Activated CD4-positive, alpha-beta T cell treated with anti-CD3 and anti-CD28 coated beads, Interleukin-2, amount 10 ng/mL, durations not matched to agents 24 days and 14 days (primary cell): ENCODE measurements around the gene ETS1. TPM values are rescaled to one million over a fixed set of nuclear protein-coding genes. Genes with fewer than 3 reads are reported as not detected.

ENCODE experiments used
- DNase-seq: peaks from one replicate; pipeline ENCODE4 v3.0.0; 2022
- H3K27ac Mint-ChIP-seq: one replicate; pipeline ENCODE4 v1.8.0; 2022; ENCODE audit warnings: mild to moderate bottlenecking, mixed read lengths
- H3K27me3 Mint-ChIP-seq: one replicate; pipeline ENCODE4 v1.8.0; 2022; ENCODE audit warnings: mixed read lengths
- H3K36me3 Mint-ChIP-seq: one replicate; pipeline ENCODE4 v1.8.0; 2022; ENCODE audit warnings: low read depth, mild to moderate bottlenecking, mixed read lengths
- H3K4me1 Mint-ChIP-seq: one replicate; pipeline ENCODE4 v1.8.0; 2021; ENCODE audit warnings: mixed read lengths
- H3K4me3 Mint-ChIP-seq: one replicate; pipeline ENCODE4 v1.8.0; 2022; ENCODE audit warnings: mild to moderate bottlenecking, moderate library complexity, mixed read lengths
- H3K9me3 Mint-ChIP-seq: one replicate; pipeline ENCODE4 v1.8.0; 2021; ENCODE audit warnings: mixed read lengths
- intact Hi-C: fragments of 100-400 bp; cut with micrococcal nuclease; formaldehyde crosslinking; loops from one replicate; pipeline ENCODE4 v1.15.1; 2023
- total RNA-seq: library from RNA; stranded (reverse); gene quantifications from 2 replicates; pipeline ENCODE4 v1.2.3, GENCODE V29; 2022

The ETS1 gene
- total RNA-seq, 1 donor from 2014 or later, result 454 TPM

GRCh38 chr11:128527046-128527445, 60.3 kb downstream of the ETS1 start:
- Mint-ChIP-seq H3K27ac (peak overlapping the region; percentile 91), H3K4me3 (peak overlapping the region; percentile 37), H3K36me3 (peaks cover 2% of the 10 kb centered on the region), H3K4me1 (peaks cover 59% of the 10 kb centered on the region), H3K9me3 (no peaks in the 10 kb centered on the region), H3K27me3 (no peaks in the 10 kb centered on the region)
- intact Hi-C loops, result loop anchor here (5.0 to 10.0 kb wide), 3 partner anchors 208 to 1108 kb away; no protein-coding TSS in a partner anchor
- DNase-seq, result peak; percentile 64

- Mint-ChIP-seq H3K27me3 (no peaks in the 10 kb centered on the region), H3K4me1 (peaks cover 59% of the 10 kb centered on the region), H3K27ac (peak overlapping the region; percentile 91), H3K36me3 (peaks cover 13% of the 10 kb centered on the region), H3K4me3 (peak overlapping the region; percentile 37), H3K9me3 (no peaks in the 10 kb centered on the region)
- intact Hi-C loops, result loop anchor here (1.0 to 10.0 kb wide), 8 partner anchors 26 to 1109 kb away; partner anchors contain the start of gene FLI1
- peak; percentile 82 for DNase-seq
Observed at GRCh38 chr11:128525411-128526243, 61.7 kb downstream of the ETS1 start.

GRCh38 chr11:128524172-128524571, 63.2 kb downstream of the ETS1 start:
- peaks cover 56% of the 10 kb centered on the region for H3K4me1 Mint-ChIP-seq
- no peaks in the 10 kb centered on the region for H3K27me3 Mint-ChIP-seq
- H3K4me3 Mint-ChIP-seq, result peak overlapping the region; percentile 93
- DNase-seq, result peak; percentile 59
- H3K9me3 Mint-ChIP-seq, result no peaks in the 10 kb centered on the region
- H3K27ac Mint-ChIP-seq, result peak overlapping the region; percentile 99
- intact Hi-C loops, result loop anchor here (2.0 to 10.0 kb wide), 3 partner anchors 171 to 1111 kb away; partner anchors contain the start of gene FLI1
- peaks cover 25% of the 10 kb centered on the region for H3K36me3 Mint-ChIP-seq

- Mint-ChIP-seq H3K9me3 (no peaks in the 10 kb centered on the region), H3K27me3 (no peaks in the 10 kb centered on the region), H3K27ac (peak overlapping the region; percentile 99), H3K4me1 (peaks cover 55% of the 10 kb centered on the region), H3K4me3 (peak overlapping the region; percentile 93), H3K36me3 (peaks cover 31% of the 10 kb centered on the region)
- intact Hi-C loops, result loop anchor here (1.0 to 10.0 kb wide), 10 partner anchors 17 to 1111 kb away; partner anchors contain the start of gene FLI1
- DNase-seq, result peak; percentile 61
Observed at GRCh38 chr11:128523641-128524040, 63.7 kb downstream of the ETS1 start.

- H3K36me3 Mint-ChIP-seq, result peaks cover 37% of the 10 kb centered on the region
Observed at GRCh38 chr11:128522943-128523518, 64.3 kb downstream of the ETS1 start.

GRCh38 chr11:128522055-128522942, 65.1 kb downstream of the ETS1 start:
- intact Hi-C loops, result loop anchor here (1.0 to 10.0 kb wide), 8 partner anchors 15 to 1113 kb away; no protein-coding TSS in a partner anchor
- H3K27me3 Mint-ChIP-seq, result no peaks in the 10 kb centered on the region
- peak; percentile 97 for DNase-seq
- H3K27ac Mint-ChIP-seq, result peak overlapping the region; percentile 99
- peak overlapping the region; percentile 93 for H3K4me3 Mint-ChIP-seq
- H3K4me1 Mint-ChIP-seq, result peaks cover 54% of the 10 kb centered on the region
- H3K36me3 Mint-ChIP-seq, result peaks cover 44% of the 10 kb centered on the region
- no peaks in the 10 kb centered on the region for H3K9me3 Mint-ChIP-seq

More at GRCh38 chr11:128522943-128523518, 64.3 kb downstream of the ETS1 start:
- Mint-ChIP-seq H3K4me3 (peak overlapping the region; percentile 93), H3K9me3 (no peaks in the 10 kb centered on the region), H3K27me3 (no peaks in the 10 kb centered on the region), H3K27ac (peak overlapping the region; percentile 99), H3K4me1 (peaks cover 55% of the 10 kb centered on the region)
- peak; percentile 90 for DNase-seq
- intact Hi-C loops, result loop anchor here (1.0 to 10.0 kb wide), 10 partner anchors 16 to 1112 kb away; no protein-coding TSS in a partner anchor

GRCh38 chr11:128521682-128522054, 65.7 kb downstream of the ETS1 start:
- intact Hi-C loops, result loop anchor here (1.0 to 10.0 kb wide), 8 partner anchors 15 to 1113 kb away; no protein-coding TSS in a partner anchor
- DNase-seq, result peak; percentile 83
- Mint-ChIP-seq H3K9me3 (no peaks in the 10 kb centered on the region), H3K4me3 (peak overlapping the region; percentile 93), H3K4me1 (peaks cover 53% of the 10 kb centered on the region), H3K27me3 (no peaks in the 10 kb centered on the region), H3K36me3 (peaks cover 51% of the 10 kb centered on the region), H3K27ac (peak overlapping the region; percentile 99)

GRCh38 chr11:128520888-128521681, 66.3 kb downstream of the ETS1 start:
- peak overlapping the region; percentile 99 for H3K27ac Mint-ChIP-seq
- DNase-seq, result peak; percentile 81
- H3K9me3 Mint-ChIP-seq, result no peaks in the 10 kb centered on the region
- peaks cover 53% of the 10 kb centered on the region for H3K4me1 Mint-ChIP-seq
- no peaks in the 10 kb centered on the region for H3K27me3 Mint-ChIP-seq
- peak overlapping the region; percentile 93 for H3K4me3 Mint-ChIP-seq
- peaks cover 56% of the 10 kb centered on the region for H3K36me3 Mint-ChIP-seq
- intact Hi-C loops, result loop anchor here (10.0 kb wide), 2 partner anchors 214 to 1114 kb away; no protein-coding TSS in a partner anchor

- intact Hi-C loops, result loop anchor here (10.0 kb wide), 2 partner anchors 214 to 1114 kb away; no protein-coding TSS in a partner anchor
- H3K4me1 Mint-ChIP-seq, result peaks cover 54% of the 10 kb centered on the region
- DNase-seq, result peak; percentile 80
- H3K4me3 Mint-ChIP-seq, result peak overlapping the region; percentile 93
- H3K27ac Mint-ChIP-seq, result peak overlapping the region; percentile 99
- H3K9me3 Mint-ChIP-seq, result no peaks in the 10 kb centered on the region
- peaks cover 64% of the 10 kb centered on the region for H3K36me3 Mint-ChIP-seq
- no peaks in the 10 kb centered on the region for H3K27me3 Mint-ChIP-seq
Observed at GRCh38 chr11:128520206-128520887, 67.0 kb downstream of the ETS1 start.

GRCh38 chr11:128519338-128519737, 68.0 kb downstream of the ETS1 start:
- Mint-ChIP-seq H3K9me3 (no peaks in the 10 kb centered on the region), H3K27ac (peak overlapping the region; percentile 99), H3K36me3 (peaks cover 72% of the 10 kb centered on the region), H3K27me3 (no peaks in the 10 kb centered on the region), H3K4me1 (peaks cover 56% of the 10 kb centered on the region), H3K4me3 (peak overlapping the region; percentile 93)
- intact Hi-C loops, result loop anchor here (2.0 kb wide), 1 partner anchor 25 kb away; no protein-coding TSS in a partner anchor
- DNase-seq, result peak; percentile 78

GRCh38 chr11:128518493-128519207, 68.7 kb downstream of the ETS1 start:
- Mint-ChIP-seq H3K9me3 (no peaks in the 10 kb centered on the region), H3K27me3 (no peaks in the 10 kb centered on the region), H3K4me3 (peak overlapping the region; percentile 93), H3K4me1 (peaks cover 56% of the 10 kb centered on the region), H3K27ac (peak overlapping the region; percentile 99), H3K36me3 (peaks cover 78% of the 10 kb centered on the region)
- DNase-seq, result peak; percentile 72
- intact Hi-C loops, result loop anchor here (1.0 to 2.0 kb wide), 2 partner anchors 8 to 24 kb away; no protein-coding TSS in a partner anchor
